Effector CD8-positive, alpha-beta T cell (primary cell): ENCODE results near the gene FBXW12.
A peak's percentile ranks its signal among the peaks of the same experiment; 100 is the strongest.
"Not testable (repeated sequence)": the region's sequence is repeated elsewhere in the genome, so short reads cannot be mapped to it uniquely, and the experiment has no call there.

Experiments
- DNase-seq: peaks from one replicate; lab custom pipeline; 2025; lab: John Stamatoyannopoulos, UW

FBXW12 gene

DNA sequence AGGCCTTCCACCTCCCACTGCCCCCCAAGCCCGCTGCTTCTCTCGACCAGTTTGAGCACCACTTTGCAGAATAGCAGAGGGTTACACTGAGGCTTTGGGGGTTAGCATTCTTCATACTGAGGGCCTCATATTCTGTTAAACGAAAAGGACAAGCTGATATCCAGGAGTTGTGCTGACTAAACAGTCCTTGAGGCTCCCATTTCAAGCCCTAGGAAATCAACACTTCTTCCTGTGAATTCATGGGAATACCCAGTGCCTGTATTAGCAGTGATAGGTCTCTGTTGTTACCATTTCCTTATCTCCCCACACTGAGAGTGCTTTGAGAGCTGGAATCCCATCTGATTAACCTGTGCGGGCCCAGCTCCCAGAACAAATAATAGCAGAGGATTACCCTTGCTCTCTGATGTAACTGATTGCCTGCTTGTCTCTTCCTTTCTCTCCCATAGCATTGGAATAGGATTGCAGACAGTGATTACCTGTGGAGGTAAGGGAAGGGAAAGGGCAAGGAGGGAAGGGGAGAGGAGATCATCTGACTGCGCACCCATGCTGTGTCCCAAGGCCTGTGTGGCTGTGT lies 930 bp downstream of the FBXW12 start:
- DNase-seq, result no peak

- no peak for DNase-seq
Measured at GRCh38 chr3:48387634-48388033, 15.6 kb downstream of the FBXW12 start.

GRCh38 chr3:48388966-48389365 lies 16.9 kb downstream of the FBXW12 start:
- no peak for DNase-seq

- no peak for DNase-seq
Measured at GRCh38 chr3:48394391-48394790, 22.4 kb downstream of the FBXW12 start.

GRCh38 chr3:48395714-48396113 lies 23.7 kb downstream of the FBXW12 start:
- DNase-seq, result no peak

DNA sequence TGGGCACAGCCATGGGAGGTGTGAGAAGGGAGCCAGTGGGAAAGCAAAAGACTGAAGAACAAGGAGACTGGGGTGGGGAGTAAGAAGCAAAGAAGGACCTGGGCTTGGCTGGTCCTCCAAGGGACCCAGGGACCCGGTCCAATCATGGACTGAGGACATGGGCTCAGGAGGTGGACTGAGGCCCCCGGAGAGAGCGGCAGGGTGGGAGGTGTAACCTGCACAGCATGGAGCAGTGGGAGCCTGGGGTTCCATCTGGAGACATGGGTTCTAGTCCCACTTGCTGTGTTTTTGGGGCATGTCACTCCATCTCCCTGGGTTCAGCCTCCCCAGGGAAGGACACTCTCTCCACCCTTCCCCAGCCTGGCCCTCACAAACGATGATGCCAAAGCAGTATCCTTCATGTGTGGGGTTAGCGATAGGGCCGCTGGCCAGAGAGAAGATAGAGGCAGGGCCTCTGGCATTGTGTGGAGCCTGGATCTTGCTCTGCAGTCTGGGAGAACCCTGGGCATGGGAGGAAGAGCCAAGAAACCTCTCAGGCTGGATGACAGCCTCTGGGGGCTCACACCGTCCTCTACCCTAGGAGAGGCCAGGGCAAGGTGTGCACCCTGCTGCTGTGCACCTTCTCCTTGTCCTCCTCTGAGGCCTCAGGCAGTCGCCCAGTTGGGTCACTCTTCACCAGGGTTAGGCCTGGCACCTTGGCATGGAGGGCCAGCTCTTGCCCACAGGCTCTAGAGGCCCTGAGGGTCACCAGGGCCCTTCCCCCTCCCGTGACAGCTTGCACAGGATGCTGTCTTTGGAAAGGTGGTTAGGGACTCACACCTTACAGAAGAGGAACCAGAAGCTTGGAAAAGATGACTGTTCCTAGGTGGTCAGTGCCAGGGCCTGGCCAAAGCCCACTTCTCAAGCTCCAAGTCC lies 26.0 kb downstream of the FBXW12 start:
- no peak for DNase-seq

- DNase-seq, result no peak
Measured at GRCh38 chr3:48398701-48399386, 26.8 kb downstream of the FBXW12 start.

DNA sequence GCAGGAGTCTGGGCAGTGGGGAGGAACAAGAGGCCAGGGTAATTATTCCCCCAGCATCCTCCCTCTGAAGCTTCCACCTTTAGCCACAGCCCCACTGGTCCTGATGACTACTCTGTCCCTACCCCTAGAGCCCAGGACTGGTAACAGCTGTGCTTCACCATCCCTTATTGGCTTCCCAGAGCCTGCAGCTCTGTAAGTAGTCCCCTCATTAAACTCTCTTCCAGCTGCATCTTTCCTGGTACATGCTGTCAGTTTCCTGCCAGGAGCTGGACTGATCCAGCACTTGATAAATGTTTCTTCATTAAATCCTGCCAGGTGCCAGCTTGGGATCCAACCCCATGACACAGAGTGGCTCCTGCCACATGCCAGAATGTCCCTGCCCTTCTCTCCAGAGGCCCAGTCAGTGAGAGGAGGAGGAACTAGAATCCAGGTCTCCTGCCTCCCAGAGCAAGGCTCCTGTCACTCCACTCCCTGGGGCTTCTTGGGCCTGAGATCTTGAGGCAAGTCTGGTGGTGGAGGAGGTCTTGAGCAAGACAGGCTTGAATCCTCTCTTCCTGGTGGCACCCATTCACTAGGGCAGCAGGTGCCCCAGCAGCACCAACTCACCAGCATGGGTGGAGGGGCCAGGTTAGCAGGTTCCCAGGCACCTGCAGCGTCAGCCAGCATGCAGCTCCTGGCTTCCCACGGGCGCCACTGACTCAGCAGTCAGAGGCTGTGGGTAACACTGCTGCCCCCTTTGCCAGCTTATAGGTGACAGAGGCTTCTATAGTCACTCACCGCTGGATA lies 27.6 kb downstream of the FBXW12 start:
- no peak for DNase-seq

- DNase-seq, result peak; percentile 55
Measured at GRCh38 chr3:48400824-48401433, 28.9 kb downstream of the FBXW12 start.

DNA sequence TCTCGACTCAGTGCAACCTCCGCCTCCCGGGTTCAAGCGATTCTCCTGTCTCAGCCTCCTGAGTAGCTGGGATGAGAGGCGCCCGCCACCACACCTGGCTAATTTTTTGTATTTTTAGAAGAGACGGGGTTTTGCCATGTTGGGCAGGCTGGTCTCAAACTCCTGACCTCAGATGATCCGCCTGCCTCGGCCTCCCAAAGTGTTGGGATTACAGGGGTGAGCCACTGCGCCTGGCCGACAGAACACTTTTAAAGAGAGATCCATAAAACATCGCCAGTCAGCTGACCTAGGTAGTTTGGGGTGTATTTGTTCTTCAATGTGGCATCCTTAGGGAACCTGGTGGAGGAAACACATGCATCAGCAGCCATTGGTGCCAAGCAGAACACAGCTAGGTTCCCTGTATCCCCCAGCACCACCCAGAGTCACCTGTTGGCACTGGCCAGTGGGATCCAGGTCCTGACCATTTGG lies 29.4 kb downstream of the FBXW12 start:
- DNase-seq, result not testable (repeated sequence)

GRCh38 chr3:48402281-48402732 lies 30.3 kb downstream of the FBXW12 start:
- DNase-seq, result no peak

DNA sequence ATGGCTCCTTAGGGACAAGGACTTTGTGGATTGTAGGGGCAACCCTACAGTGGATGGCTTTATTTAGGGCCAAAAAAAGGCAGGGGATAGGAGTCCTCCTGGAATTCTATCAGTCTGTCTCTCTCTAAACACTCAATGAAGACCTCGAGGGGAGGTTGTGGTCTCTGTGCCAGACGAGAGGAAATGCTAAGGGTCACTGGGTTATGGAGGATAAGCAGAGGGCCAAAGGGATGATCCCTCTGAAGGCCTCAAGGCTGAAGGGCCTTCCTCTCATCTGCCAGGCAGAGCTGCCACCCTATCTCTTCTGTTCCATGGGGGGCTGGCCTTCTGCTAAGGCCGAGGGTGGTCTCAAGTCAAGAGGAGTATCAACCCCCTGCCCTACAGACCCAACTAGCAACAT lies 30.9 kb downstream of the FBXW12 start:
- DNase-seq, result no peak

DNA sequence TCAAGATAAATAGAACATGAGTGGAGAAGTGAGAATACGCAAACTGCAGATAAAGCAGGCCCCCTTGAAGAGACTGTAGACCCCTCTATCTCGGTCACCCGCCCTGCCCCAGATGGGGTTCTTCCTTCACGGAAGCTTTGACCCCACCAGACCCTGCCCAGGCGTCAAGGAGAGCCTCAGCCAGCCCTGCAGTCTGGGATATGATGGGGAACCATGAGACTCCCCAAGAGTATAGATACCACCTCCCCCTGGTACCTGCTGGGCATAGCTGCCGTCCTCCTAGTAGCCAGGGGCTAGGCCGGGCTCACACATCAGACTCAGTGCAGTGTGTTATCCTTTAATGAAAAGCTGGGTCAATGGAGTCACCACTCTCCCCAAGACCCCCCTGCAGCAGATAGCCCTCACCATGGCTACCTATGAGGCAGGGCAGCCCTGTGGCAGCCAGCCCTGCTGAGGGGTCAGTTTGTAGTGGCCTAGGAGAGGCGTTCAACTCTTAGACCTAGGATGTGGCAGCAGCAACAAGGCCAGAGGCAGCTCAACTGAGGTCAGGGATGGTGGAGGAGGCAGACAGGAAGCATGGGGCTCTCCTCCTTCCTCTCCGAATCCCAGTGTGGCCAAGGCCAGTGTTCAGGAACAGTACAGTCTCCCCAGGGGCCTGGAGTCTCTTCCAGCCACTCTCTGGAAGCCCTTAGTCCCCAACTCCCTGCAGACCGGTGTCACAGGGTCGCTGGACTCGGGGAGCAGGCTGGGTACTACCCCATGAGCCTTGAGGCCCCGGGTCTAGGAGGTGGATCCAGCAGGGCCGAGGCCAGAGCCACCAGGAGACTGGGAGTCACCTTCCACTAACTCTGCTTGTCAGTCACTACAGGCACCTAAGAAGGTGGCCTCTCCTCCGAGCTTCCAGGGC lies 31.8 kb downstream of the FBXW12 start:
- no peak for DNase-seq

DNA sequence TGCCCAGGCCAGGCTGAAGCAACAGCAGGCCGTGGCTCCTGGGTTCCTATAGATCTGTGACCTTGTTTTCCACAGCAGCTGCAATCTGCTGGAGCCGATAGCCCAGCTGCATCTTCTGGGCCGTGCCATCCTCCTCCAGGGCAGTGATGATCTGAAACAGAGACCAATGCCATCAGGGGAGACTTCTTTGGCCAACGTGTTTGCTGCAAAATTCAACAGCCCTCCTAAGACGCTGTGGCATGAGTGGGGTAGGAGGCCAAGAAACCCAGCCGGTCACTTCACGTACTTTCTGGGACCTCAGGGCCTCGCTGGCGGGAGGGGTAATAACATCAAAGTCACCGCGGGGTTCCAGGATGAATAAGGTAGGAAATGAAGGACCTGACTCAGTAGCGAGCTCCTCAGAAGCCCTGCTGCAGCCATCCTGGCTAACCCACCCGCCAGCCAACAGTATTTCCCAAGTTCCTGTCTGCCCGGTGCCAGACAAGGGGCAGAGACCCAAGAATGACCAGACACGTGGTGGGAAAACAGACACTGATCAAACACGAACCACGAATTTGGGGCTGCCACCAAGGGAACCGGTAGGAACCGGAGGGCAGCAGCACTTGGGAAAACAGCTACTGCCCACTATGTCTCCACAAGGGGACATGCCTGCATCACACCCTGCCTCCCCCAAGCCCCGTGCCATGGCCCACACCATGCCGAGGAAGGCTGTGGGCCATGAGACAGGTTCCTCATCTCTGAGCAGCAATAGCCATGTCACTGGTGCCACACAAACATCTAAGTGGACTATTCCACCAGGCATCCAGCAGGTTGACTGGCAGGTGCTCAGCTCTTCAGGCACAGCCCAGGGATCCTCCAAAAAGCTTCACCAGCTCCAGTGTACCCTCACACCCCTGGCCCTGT lies 32.7 kb downstream of the FBXW12 start:
- DNase-seq, result no peak

GRCh38 chr3:48405343-48405881 lies 33.4 kb downstream of the FBXW12 start:
- DNase-seq, result no peak

DNA sequence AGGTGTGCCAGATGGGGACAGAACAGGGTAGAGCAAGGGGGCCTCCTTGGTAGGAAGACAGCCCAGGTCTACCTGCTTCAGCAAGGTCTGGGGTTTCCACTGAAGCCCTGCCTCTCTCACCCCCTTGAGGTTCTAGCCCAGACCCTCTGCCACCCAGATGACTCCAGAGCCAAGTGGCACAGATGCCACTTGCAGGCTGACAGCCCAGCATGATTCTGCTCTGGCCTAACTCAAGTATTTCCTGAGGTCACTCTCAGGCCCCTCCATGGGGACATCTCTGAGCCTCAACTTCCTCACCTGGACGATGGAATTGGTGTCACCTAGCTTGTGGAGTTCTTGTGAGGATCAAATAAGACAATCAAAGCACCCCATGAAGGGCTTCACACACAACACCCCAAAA lies 34.0 kb downstream of the FBXW12 start:
- no peak for DNase-seq

DNA sequence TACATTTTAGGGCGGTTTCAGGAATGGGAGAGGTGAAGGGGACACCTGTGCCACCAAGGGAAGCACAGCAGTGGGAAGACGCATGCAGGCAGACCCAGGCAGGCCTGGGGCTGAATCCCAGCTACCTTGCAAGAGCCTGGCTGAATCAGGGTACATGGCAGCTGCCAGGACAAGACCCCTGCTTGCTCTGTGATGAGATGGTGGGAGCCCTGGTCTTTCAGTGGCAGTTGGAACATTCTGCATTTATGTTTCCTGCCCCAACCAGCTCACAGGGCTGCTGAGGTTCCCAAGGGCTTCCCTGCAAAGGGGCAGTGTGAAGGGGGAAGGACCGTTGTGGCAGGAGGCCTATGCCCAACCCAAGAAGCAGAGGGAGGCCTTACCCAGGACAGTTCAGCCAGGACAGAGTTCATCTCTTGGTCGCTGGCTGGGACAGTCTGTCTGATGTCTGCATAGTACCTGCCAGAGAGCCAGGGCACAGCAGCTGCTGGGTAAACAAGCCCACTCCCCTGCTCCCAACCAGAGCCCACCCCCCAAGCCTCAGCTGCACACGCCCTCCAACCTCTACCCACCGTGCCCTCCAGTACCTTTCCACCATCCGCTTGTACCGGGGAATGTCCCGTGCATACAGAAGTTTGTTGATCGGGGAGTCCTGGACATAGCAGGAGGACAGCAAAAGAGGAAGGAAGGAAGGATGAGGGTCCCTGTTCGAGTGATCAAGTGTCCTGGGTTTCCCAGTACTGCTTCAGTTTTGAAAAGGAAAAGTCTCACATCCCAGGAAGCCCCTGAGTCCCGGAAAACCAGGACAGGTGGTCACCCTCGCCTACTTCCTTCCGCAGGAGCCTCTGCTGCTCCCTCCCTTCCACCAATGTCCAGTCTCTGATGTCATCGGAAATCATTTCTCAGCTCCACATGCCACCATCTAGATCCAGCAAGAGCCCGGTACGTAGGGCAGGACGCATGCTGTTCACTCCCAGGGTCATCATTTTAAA lies 34.7 kb downstream of the FBXW12 start:
- DNase-seq, result no peak
